ENCODE results near the gene TATDN2.

DNA sequence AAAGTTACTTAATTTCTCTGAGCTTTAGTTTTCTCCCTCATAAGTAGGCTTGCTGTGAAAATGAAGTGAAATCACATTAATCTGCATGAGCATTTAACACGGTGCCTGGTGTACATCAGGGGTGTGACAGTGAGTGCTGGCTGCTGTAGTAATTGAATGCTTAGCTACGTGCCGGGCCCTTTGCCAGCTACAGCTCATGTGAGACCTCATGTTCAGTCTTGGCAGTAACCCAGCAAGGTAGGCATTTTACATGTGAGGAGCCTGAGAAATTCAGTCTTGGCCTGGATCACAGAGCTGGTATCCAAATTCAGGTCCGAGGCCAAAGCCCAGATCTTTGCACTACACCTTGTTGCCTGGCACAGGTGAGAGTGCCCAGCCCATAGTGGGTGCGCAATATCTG lies 35.4 kb downstream of the TATDN2 start:
- no peak for TF ChIP-seq EZH2phosphoT487 (IDR thresholded peaks at IDR 0.05; ENCODE audit: insufficient read depth, low read depth)
- TF ChIP-seq EZH2 (IDR thresholded peaks at IDR 0.05; ENCODE audit: insufficient read depth, poor library complexity, severe bottlenecking): no peak

Measured in GM23248 (cell line).